ENCODE data around the gene CCDC186.
A peak's percentile ranks its signal among the peaks of the same experiment; 100 is the strongest.

Gene CCDC186

DNA sequence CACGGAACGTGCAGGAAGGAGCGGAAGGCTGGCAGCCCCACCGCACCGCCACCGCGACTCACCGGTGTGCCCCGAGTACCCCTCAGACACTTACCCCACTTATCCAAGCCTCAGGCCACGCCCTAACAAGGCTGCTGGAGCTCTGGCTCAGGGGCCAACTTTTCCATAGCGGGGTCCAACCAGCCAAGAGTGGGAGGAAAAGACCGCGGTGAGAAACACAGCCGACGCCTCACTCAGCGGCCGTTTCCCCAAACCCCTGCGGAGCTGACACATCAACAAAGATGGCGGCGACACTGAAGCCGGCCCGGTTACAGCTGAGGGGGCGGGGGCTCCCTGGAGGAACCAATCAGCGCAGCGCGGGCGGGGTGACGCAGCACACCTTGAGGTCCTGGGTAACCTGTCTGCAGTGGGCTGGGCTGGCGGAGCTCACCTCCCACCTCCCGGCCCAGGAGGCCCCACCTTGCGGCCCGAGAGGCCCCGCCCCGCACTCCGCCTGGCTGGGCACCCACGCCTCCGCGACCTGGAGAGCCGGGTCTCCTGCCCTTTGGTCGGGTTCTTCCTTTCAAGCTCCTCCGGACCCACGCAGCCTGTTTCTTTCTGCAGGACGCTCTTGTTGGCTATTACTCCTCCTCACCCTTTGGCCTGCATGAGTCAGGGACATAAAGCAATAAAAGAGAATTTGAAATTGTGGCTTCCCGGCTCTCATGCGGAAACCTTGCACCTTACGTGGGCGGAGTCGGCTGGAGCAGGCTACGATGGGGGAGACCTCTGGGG is at the start of gene CCDC186:
Gene CCDC186 (minus strand): TSS at position 283 of the 774 bp plus-strand sequence. CDS start 10,935 bp downstream, outside the sequence.
- DNase-seq, result peak; percentile 97

DNA sequence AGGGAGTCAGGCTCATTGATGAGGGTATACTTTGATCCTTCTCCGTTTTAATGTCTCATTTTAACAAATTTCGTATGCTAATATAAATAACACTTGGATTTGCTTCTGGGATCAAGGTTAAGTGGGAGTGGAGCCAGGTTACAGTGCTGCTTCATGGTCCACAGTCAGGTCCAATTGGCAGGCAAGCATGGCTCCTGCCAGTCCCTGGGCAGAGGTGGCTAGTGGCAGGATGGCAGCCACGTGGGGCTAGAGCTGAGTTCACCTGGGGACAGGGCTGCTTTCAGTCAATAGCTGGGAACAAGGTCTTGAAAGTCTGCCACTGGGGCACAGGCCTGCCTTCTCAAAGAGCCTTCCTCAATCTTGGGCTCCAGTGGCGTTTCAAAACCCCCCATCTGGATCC is 49.1 kb upstream of the CCDC186 start:
- DNase-seq, result no peak

GRCh38 chr10:114221235-114221634 is 47.2 kb upstream of the CCDC186 start:
- no peak for DNase-seq

GRCh38 chr10:114220281-114220680 is 46.3 kb upstream of the CCDC186 start:
- DNase-seq, result no peak

DNA sequence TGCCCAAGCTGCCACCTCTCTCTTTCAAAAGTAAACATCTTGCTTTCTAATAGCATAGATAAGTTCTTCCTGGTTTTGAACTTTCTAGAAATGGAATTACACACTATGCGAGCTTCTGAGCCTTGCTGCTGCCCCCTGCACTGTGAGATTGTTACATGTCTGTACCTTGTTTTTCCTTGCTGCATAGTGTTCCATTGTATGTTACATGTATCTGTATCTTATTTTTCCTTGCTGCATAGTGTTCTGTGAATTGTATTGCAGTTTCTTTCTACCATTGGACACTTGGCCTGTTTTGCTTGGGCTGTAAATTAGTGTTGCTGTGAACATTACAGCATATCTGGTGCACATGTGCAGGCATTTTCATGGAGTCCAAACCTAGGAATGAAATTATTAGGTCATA is 41.0 kb upstream of the CCDC186 start:
- DNase-seq, result no peak

DNA sequence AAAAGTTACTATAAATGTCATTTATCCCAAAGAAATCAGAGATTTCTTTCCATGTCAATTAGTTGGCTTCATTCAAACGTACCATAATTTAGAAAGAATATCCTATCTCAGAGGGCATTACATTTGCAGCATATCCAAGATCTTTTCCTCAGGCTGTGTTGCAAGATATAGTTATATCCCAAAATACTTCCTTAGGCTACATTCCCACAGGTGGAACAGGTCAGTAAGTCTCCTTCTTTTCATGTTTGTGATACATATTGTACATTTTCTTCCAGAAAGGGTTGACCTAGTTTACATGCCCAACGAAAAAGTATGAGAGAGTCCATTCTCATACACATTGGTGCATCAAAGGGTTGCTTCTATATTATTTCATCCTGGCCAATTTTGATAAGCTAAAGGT is 38.1 kb upstream of the CCDC186 start:
- no peak for DNase-seq

- no peak for DNase-seq
These were observed 34.3 kb upstream of the CCDC186 start for GRCh38 chr10:114208351-114208750.

DNA sequence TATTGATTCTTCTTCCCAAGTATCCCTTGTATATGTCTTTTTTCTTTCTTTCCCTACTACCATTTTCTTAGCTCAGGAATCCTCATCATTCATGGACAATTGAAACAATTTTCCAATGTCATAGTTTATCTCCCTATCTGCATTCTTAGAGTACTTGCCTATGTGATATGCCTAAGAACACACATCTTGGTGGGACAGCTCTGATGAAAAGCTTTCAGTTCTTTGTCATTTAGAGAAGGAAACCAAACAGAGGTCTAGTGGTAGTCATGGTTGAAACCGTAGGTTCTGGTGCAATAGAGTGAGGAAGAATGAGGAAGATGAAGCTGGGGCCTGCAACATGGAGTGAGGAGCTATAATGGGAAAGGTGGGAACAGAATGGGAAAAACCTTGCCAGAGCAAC is 33.3 kb upstream of the CCDC186 start:
- DNase-seq, result no peak

GRCh38 chr10:114206902-114207301 is 32.9 kb upstream of the CCDC186 start:
- no peak for DNase-seq

DNA sequence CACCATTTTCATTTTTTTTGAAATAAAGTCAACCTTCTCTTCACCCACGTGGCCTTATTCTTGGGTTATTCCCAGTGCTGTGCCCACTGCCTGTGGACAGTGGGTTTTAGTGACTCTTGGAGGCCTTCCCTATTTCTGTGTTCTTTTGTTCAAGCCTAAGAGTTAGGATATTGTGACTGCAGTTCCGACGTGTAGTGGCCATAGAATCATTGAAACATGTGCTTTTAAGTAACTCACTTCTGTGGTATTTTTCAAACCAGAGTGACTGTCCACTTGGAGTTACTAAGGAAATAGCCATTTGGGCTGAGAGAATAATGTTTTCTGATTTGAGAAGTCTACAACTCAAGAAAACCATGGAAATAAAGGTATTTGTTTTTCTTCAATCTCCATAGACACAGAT is 28.8 kb upstream of the CCDC186 start:
- no peak for DNase-seq

GRCh38 chr10:114199239-114199638 is 25.2 kb upstream of the CCDC186 start:
- no peak for DNase-seq

DNA sequence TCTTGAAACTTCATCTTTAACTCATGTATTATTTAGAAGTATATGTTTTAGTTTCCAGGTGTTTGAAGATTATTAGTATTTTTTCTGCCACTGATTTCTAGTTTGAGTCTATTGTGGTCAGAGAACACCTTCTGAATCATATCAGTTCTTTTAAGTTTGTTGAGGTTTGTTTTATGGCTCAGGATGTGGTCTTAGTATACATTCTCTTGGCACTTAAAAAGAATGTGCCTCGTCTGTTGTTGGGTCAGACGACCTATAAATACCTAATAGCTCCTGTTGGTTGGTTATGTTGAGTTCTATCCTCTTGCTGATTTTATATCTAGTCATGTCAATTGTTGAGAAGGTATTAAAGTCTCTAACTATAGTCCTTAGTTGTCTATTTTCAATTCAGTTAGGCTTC is 21.1 kb upstream of the CCDC186 start:
- DNase-seq, result no peak

GRCh38 chr10:114189700-114190099 is 15.7 kb upstream of the CCDC186 start:
- no peak for DNase-seq

GRCh38 chr10:114188900-114189299 is 14.9 kb upstream of the CCDC186 start:
- DNase-seq, result no peak

DNA sequence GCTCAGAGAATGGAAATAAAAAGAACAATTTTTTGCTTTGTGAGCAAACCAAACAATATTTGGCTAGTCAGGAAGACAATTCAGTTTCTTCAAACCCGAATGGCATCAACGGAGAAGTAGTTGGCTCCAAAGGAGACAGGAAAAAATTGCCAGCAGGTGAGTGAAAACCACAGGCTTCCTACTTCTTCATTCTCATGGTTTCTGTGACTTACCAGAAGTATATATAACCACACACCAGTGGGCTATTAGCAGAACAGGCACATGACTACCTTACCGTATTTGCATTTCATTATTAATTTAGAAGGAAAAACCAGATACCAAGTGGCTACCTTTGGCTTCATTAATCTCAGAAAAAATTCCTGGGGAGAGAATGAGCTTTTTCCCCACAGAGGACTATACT is 14.0 kb upstream of the CCDC186 start:
- DNase-seq, result no peak

GRCh38 chr10:114184276-114184675 is 10.3 kb upstream of the CCDC186 start:
- DNase-seq, result no peak

DNA sequence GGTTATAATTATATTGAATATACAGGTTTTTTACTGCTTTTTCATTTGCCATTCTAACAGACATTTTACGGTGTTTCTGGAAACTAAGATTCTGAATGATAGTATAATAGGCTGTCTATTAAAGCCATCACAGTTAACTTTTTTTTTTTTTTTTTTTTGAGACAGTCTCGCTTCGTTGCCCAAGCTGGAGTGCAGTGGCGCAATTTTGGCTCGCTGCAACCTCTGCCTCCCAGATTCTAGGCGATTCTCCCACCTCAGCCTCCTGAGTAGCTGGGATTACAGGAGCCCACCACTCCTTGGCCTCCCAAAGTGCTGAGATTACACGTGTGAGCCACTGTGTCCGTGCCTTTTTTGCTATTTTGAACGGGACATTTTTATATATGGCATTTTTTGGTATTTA is 9.6 kb upstream of the CCDC186 start:
- no peak for DNase-seq

DNA sequence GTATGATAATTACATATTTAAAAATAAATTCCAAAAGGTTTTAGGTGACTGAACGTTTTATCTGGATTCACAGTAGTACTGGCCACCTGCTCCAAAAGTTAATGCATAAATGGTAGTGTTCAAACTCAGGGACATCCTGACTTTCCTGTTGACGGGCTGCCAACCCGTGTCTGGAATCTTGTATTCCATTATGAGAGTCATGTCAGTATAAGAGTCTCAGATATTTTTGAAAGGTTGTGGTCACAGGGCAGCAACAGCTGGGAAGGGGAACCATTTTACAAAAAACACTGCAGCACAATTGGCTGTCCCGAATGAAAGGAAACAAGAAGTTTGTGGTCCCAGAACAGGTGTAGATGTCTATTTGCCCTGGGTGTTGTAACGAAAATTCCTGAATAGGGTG is 8.0 kb upstream of the CCDC186 start:
- DNase-seq, result no peak

- no peak for DNase-seq
These were observed 6.9 kb upstream of the CCDC186 start for GRCh38 chr10:114180937-114181336.

- DNase-seq, result no peak
These were observed 5.7 kb upstream of the CCDC186 start for GRCh38 chr10:114179747-114180146.

DNA sequence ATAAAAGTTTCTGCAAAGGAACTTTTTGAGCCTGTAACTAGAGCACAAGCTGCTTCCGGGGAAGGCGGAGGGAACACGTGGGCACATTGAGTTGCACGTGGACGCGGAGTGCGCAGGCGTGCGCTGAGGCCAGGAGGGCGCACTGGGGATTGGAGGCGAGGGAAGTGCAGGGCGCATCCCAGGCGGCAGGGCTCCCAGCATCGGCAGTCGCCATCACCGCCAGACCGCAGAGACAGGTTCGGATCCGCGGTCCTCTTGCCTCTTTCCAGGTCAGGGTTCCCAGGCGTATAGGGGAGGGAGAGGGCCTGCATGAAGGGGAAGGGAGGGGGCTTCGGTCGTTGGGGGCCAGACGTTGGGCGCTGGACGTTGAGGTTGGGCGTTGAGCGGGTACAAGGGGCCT is 5.1 kb upstream of the CCDC186 start, which contains the start of gene TDRD1:
Gene TDRD1 (plus strand): TSS at position 206 of the 400 bp plus-strand sequence. CDS start 8,479 bp downstream, outside the sequence.
- no peak for DNase-seq

DNA sequence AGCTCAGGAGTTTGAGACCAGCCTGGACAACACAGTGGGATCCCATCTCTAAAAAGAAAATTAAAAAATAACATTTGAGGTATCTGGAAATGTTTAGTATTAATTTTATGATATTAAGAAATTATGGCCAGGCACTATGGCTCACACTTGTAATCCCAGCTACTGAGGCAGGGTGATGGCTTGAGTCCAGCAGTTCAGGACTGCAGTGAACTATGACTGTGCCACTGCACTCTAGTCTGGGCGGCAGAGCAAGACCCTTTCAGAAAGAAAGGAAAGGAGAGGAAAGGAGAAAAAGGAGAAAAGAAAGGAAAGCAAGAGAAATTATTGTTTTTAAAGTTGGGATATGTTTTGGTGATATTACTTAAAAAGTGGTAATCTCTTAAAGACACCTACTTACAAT is 2.5 kb upstream of the CCDC186 start:
- DNase-seq, result no peak

DNA sequence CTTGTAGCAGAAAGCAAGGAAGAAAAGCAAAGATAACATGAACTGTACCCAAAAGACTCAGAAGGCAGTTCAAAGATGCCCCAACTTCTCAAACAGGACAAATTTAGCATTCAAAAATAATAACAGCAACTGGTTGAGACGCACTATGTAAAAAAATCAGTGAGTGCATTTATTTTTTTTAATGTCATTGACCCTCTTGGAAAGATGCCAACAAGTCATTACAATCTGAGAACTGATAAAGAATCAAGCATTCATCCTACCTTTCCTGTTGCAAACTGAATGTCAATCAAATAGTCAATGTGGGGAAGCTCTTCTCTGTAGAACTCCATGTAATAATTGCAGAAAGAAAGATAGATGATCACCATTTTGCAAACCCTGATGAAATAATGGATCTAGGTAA is 1.7 kb upstream of the CCDC186 start:
- no peak for DNase-seq

- DNase-seq, result no peak
These were observed 739 bp upstream of the CCDC186 start for GRCh38 chr10:114174695-114175188.

- DNase-seq, result no peak
These were observed 441 bp downstream of the CCDC186 start for GRCh38 chr10:114173603-114173920.

Measured in activated CD8-positive, alpha-beta memory T cell treated with anti-CD3 and anti-CD28 coated beads, Interleukin-2, amount 50 U/mL, for 48 hours (primary cell).